Measurements from ENCODE around the gene RAPGEF2. TPM values are rescaled to one million over a fixed set of nuclear protein-coding genes. Genes with fewer than 3 reads are reported as not detected.

RAPGEF2 gene
- total and polyA plus RNA-seq, 2 experiments from 2014 or later: 8.4 to 79.3 TPM

GRCh38 chr4:159400558-159401225, 297.8 kb downstream of the RAPGEF2 start:
- H3K79me2 ChIP-seq: no peaks in the 10 kb centered on the region
- H4K20me1 ChIP-seq (ENCODE audit: insufficient read depth, poor library complexity, severe bottlenecking): no peaks in the 10 kb centered on the region
- H3K4me1 ChIP-seq (ENCODE audit: insufficient read depth): no peaks in the 10 kb centered on the region
- H3K27ac ChIP-seq: no peak overlapping the region
- 53% methylated on average over 12 of the region's 12 CpGs for WGBS (ENCODE audit: low lambda C conversion rate, missing lambda C conversion rate)
- H3K36me3 ChIP-seq (replicated peaks; ENCODE audit: insufficient read depth, low read depth): no peaks in the 10 kb centered on the region
- TF ChIP-seq EZH2 (IDR thresholded peaks at IDR 0.05; ENCODE audit: borderline replicate concordance) (no peak), EZH2phosphoT487 (IDR thresholded peaks at IDR 0.05; ENCODE audit: low read depth, severe bottlenecking, unreplicated experiment) (peak; percentile 43), CTCF (IDR thresholded peaks at IDR 0.05; ENCODE audit: poor library complexity) (no peak)
- H3K4me2 ChIP-seq: peak overlapping the region; percentile 70
- DNase-seq (ENCODE audit: low spot score): peak; percentile 41
- H3K27me3 ChIP-seq: no peaks in the 10 kb centered on the region
- H3K4me3 ChIP-seq: no peak overlapping the region
- no peaks in the 10 kb centered on the region for H3K9me3 ChIP-seq (ENCODE audit: low read depth)
- no peak overlapping the region for H2AFZ ChIP-seq
- H3K9me2 ChIP-seq (replicated peaks; ENCODE audit: insufficient read depth): no peaks in the 10 kb centered on the region

GRCh38 chr4:159401226-159401712, 298.4 kb downstream of the RAPGEF2 start:
- no peaks in the 10 kb centered on the region for H3K27me3 ChIP-seq
- H4K20me1 ChIP-seq (ENCODE audit: insufficient read depth, poor library complexity, severe bottlenecking): no peaks in the 10 kb centered on the region
- H3K4me3 ChIP-seq: no peak overlapping the region
- H3K9me3 ChIP-seq (ENCODE audit: low read depth): no peaks in the 10 kb centered on the region
- TF ChIP-seq EZH2 (IDR thresholded peaks at IDR 0.05; ENCODE audit: borderline replicate concordance) (no peak), CTCF (IDR thresholded peaks at IDR 0.05; ENCODE audit: poor library complexity) (no peak), EZH2phosphoT487 (IDR thresholded peaks at IDR 0.05; ENCODE audit: low read depth, severe bottlenecking, unreplicated experiment) (no peak)
- H3K36me3 ChIP-seq (replicated peaks; ENCODE audit: insufficient read depth, low read depth): no peaks in the 10 kb centered on the region
- H3K79me2 ChIP-seq: no peaks in the 10 kb centered on the region
- no peaks in the 10 kb centered on the region for H3K9me2 ChIP-seq (replicated peaks; ENCODE audit: insufficient read depth)
- peak overlapping the region; percentile 70 for H3K4me2 ChIP-seq
- H3K4me1 ChIP-seq (ENCODE audit: insufficient read depth): no peaks in the 10 kb centered on the region
- H3K27ac ChIP-seq: no peak overlapping the region
- no peak for DNase-seq (ENCODE audit: low spot score)
- H2AFZ ChIP-seq: no peak overlapping the region
- 66% methylated on average over 4 of the region's 4 CpGs for WGBS (ENCODE audit: low lambda C conversion rate, missing lambda C conversion rate)

GRCh38 chr4:159401791-159402380, 299.0 kb downstream of the RAPGEF2 start:
- H3K27me3 ChIP-seq: no peaks in the 10 kb centered on the region
- WGBS (ENCODE audit: low lambda C conversion rate, missing lambda C conversion rate): 60% methylated on average over 6 of the region's 6 CpGs
- H3K4me1 ChIP-seq (ENCODE audit: insufficient read depth): no peaks in the 10 kb centered on the region
- H3K9me2 ChIP-seq (replicated peaks; ENCODE audit: insufficient read depth): no peaks in the 10 kb centered on the region
- peak overlapping the region; percentile 11 for H3K27ac ChIP-seq
- H3K9me3 ChIP-seq (ENCODE audit: low read depth): no peaks in the 10 kb centered on the region
- no peak overlapping the region for H2AFZ ChIP-seq
- no peaks in the 10 kb centered on the region for H4K20me1 ChIP-seq (ENCODE audit: insufficient read depth, poor library complexity, severe bottlenecking)
- H3K4me2 ChIP-seq: no peak overlapping the region
- peak; percentile 15 for DNase-seq (ENCODE audit: low spot score)
- no peaks in the 10 kb centered on the region for H3K79me2 ChIP-seq
- H3K36me3 ChIP-seq (replicated peaks; ENCODE audit: insufficient read depth, low read depth): no peaks in the 10 kb centered on the region
- H3K4me3 ChIP-seq: no peak overlapping the region
- no peak for TF ChIP-seq EZH2phosphoT487 (IDR thresholded peaks at IDR 0.05; ENCODE audit: low read depth, severe bottlenecking, unreplicated experiment)
- no peak for TF ChIP-seq CTCF (IDR thresholded peaks at IDR 0.05; ENCODE audit: poor library complexity)
- no peak for TF ChIP-seq EZH2 (IDR thresholded peaks at IDR 0.05; ENCODE audit: borderline replicate concordance)

Small RNAs within 50 kb of the gene (microRNA-seq; reads per million reads assigned to microRNA genes)
- gene MIR3688-1 (not detected), gene MIR3688-2 (not detected)

Small RNAs within 50 kb of the gene (small RNA-seq; reads per million reads assigned to genes)
- gene AC074344.1 (not detected), gene MIR3688-1 (not detected), gene RF00019 (not detected)

All from hepatocyte (in vitro differentiated cells).